ENCODE measurements around the gene APCDD1L. TPM values are rescaled to one million over a fixed set of nuclear protein-coding genes. Genes with fewer than 3 reads are reported as not detected.

APCDD1L gene
- total RNA-seq, 1 experiment from 2014 or later: 2.4 TPM

DNA sequence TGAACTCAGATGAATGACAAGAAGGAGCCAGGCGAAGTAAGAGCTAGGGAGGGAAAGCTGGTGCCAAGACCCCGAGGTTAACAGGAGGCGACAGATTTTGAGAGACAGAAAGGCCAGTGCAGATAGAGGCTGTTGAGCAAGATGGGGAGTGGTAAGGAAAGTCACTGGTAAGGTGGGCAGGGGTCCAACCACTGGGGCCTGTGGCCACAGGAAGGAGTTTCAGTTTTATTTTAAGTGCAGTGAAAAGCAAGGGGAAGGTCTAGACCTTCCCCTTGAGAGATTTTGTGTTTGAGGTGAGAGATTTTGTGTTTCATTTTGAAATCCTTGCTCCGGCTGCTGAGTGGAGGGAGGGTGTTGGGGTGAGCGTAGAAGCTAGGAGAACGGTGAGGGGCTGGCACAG, 41.8 kb upstream of the APCDD1L start:
- ATAC-seq (no peak), DNase-seq (ENCODE audit: low spot score) (no peak)
- H3K9me3 Mint-ChIP-seq: no peaks in the 10 kb centered on the region
- no peaks in the 10 kb centered on the region for H3K4me1 Mint-ChIP-seq
- no peaks in the 10 kb centered on the region for H3K36me3 Mint-ChIP-seq
- H3K4me3 Mint-ChIP-seq: no peak overlapping the region
- ChIA-PET POLR2A (interaction anchor here (0.8 kb wide), 1 partner anchor 15 kb away, joined by 4 read pairs; no protein-coding TSS in a partner anchor), CTCF (interaction anchor here (2.2 kb wide), 1 partner anchor 75 kb away, joined by 9 read pairs; no protein-coding TSS in a partner anchor)
- H3K27me3 Mint-ChIP-seq (ENCODE audit: low read depth): peaks cover 31% of the 10 kb centered on the region
- H3K27ac Mint-ChIP-seq: peak overlapping the region; percentile 54; the same call in 1 of the 2 replicates
- TF ChIP-seq ZBTB21 (CRISPR knock-in tag; IDR thresholded peaks at IDR 0.05; ENCODE audit: borderline replicate concordance) (no peak), GRHL2 (CRISPR knock-in tag; IDR thresholded peaks at IDR 0.05; ENCODE audit: insufficient replicate concordance, severe bottlenecking) (no peak), ATF1 (CRISPR knock-in tag; IDR thresholded peaks at IDR 0.05) (no peak), TEAD1 (CRISPR knock-in tag; IDR thresholded peaks at IDR 0.05) (no peak), MXD4 (CRISPR knock-in tag; IDR thresholded peaks at IDR 0.05; ENCODE audit: borderline replicate concordance) (no peak), RELA (CRISPR knock-in tag; IDR thresholded peaks at IDR 0.05; ENCODE audit: borderline replicate concordance) (no peak)
- TF ChIP-seq, protein P1, sequence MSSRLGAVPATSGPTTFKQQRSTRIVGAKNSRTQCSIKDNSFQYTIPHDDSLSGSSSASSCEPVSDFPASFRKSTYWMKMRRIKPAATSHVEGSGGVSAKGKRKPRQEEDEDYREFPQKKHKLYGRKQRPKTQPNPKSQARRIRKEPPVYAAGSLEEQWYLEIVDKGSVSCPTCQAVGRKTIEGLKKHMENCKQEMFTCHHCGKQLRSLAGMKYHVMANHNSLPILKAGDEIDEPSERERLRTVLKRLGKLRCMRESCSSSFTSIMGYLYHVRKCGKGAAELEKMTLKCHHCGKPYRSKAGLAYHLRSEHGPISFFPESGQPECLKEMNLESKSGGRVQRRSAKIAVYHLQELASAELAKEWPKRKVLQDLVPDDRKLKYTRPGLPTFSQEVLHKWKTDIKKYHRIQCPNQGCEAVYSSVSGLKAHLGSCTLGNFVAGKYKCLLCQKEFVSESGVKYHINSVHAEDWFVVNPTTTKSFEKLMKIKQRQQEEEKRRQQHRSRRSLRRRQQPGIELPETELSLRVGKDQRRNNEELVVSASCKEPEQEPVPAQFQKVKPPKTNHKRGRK (CRISPR knock-in tag; IDR thresholded peaks at IDR 0.05; ENCODE audit: borderline replicate concordance): no peak
- TF ChIP-seq, protein P2, sequence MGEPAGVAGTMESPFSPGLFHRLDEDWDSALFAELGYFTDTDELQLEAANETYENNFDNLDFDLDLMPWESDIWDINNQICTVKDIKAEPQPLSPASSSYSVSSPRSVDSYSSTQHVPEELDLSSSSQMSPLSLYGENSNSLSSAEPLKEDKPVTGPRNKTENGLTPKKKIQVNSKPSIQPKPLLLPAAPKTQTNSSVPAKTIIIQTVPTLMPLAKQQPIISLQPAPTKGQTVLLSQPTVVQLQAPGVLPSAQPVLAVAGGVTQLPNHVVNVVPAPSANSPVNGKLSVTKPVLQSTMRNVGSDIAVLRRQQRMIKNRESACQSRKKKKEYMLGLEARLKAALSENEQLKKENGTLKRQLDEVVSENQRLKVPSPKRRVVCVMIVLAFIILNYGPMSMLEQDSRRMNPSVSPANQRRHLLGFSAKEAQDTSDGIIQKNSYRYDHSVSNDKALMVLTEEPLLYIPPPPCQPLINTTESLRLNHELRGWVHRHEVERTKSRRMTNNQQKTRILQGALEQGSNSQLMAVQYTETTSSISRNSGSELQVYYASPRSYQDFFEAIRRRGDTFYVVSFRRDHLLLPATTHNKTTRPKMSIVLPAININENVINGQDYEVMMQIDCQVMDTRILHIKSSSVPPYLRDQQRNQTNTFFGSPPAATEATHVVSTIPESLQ (CRISPR knock-in tag; IDR thresholded peaks at IDR 0.05): no peak

DNA sequence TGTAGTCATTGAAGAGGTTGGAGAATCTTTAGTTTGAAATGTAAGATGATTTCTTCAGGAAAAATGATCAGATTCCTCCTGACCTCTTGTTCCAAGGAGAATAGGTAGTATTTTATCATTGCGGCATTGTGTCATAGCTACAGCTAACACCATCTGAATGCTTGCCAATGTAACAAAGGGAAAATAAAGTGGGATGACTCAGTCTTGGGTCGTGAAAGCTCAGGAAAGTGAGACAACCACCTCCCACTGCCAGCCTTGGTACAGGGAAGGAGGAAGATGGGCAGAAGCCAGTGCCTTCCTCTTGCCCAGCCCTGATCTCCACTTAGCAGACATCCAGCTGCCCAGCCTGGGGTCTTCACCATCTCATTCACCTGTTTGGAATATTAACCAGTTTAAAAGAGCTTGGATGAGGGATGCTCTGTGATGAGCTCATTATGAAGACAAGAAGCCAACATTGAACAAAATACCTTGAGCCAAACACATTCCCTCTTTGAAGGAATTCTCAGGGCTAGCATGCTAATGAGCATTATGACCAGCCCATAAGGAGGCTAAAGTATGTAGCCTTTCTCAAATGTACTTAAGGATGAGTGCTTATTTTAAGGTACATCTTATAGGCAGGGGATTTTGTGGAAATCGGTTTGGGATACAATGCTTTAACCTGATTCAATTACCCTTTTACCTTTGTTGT, 40.0 kb upstream of the APCDD1L start:
- ChIA-PET POLR2A (no interaction called here), CTCF (no interaction called here)
- Mint-ChIP-seq H3K36me3 (no peaks in the 10 kb centered on the region), H3K4me1 (no peaks in the 10 kb centered on the region), H3K9me3 (no peaks in the 10 kb centered on the region), H3K27ac (no peak overlapping the region), H3K4me3 (no peak overlapping the region), H3K27me3 (ENCODE audit: low read depth) (peaks cover 31% of the 10 kb centered on the region)
- DNase-seq (ENCODE audit: low spot score) (no peak), ATAC-seq (no peak)
- TF ChIP-seq NFE2L1 (CRISPR knock-in tag; IDR thresholded peaks at IDR 0.05) (no peak), ESRRA (CRISPR knock-in tag; IDR thresholded peaks at IDR 0.05; ENCODE audit: borderline replicate concordance) (no peak)

DNA sequence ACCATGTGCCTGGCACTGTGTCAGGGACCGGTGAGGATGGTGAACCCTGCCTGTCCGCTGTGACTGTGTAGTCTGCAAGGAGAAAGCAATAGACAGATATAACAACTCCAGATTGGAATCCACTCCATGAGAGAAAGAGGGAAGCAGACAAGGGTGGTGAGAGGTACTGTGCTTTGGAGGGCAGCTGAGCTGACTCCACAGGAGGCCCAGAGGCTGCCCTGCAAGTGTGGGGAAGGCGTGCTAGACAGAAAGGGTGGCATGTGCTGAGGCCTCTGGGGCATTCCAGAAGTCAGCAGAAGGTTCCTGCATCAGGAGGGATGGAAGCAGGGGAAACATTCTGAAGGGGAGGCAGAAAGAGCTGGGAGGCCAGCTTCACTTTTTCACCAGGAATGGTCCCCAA, 39.3 kb upstream of the APCDD1L start:
- no peak overlapping the region for H3K4me3 Mint-ChIP-seq
- peaks cover 4% of the 10 kb centered on the region; the same call in 1 of the 2 replicates for H3K4me1 Mint-ChIP-seq
- no peak overlapping the region for H3K27ac Mint-ChIP-seq
- H3K36me3 Mint-ChIP-seq: no peaks in the 10 kb centered on the region
- ChIA-PET CTCF (no interaction called here), POLR2A (no interaction called here)
- TF ChIP-seq TCF7 (CRISPR knock-in tag; IDR thresholded peaks at IDR 0.05; ENCODE audit: low read depth): no peak
- H3K9me3 Mint-ChIP-seq: no peaks in the 10 kb centered on the region
- ATAC-seq: no peak
- H3K27me3 Mint-ChIP-seq (ENCODE audit: low read depth): peaks cover 31% of the 10 kb centered on the region
- no peak for DNase-seq (ENCODE audit: low spot score)

DNA sequence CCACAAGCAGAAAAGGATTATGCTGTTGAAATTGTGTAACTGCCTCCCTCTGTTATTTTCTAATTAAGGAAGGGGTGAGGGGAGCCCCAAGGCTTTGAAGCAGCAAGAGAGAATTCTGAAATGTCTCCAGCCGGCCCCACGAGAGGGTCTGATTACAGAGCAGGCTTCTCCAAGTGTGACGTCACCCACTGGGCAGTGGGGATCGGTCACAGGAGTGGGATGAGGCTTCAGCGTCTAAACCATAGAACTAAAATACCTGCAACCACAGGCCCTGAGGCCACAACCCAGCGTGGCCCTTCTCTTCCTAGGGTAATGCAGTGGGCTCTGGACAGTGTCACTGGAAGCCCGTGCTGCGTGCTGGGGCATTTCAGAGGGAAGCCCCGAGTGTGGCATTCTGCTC, 38.6 kb upstream of the APCDD1L start:
- H3K4me3 Mint-ChIP-seq: no peak overlapping the region
- peaks cover 31% of the 10 kb centered on the region for H3K27me3 Mint-ChIP-seq (ENCODE audit: low read depth)
- no peaks in the 10 kb centered on the region for H3K9me3 Mint-ChIP-seq
- TF ChIP-seq, protein P3, sequence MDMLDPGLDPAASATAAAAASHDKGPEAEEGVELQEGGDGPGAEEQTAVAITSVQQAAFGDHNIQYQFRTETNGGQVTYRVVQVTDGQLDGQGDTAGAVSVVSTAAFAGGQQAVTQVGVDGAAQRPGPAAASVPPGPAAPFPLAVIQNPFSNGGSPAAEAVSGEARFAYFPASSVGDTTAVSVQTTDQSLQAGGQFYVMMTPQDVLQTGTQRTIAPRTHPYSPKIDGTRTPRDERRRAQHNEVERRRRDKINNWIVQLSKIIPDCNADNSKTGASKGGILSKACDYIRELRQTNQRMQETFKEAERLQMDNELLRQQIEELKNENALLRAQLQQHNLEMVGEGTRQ (CRISPR knock-in tag; IDR thresholded peaks at IDR 0.05): no peak
- CTCF ChIA-PET: no interaction called here
- peaks cover 7% of the 10 kb centered on the region; the same call in 1 of the 2 replicates for H3K4me1 Mint-ChIP-seq
- DNase-seq (ENCODE audit: low spot score) (no peak), ATAC-seq (no peak)
- POLR2A ChIA-PET: no interaction called here
- H3K27ac Mint-ChIP-seq: no peak overlapping the region
- H3K36me3 Mint-ChIP-seq: no peaks in the 10 kb centered on the region
